C4-2B (cell line): ENCODE measurements around the gene CSMD2.

Experiments
- ZFX ChIP-seq: fragments of 450-650 bp; IDR thresholded peaks from 2 replicates; pipeline ENCODE4 v1.6.1; 2017
- TF ChIP-seq, protein P1 (sequence below): fragments of 450-650 bp; conservative IDR thresholded peaks from 2 replicates; pipeline ENCODE4 v1.5.1; 2017; ENCODE audit warnings: mild to moderate bottlenecking

DNA sequence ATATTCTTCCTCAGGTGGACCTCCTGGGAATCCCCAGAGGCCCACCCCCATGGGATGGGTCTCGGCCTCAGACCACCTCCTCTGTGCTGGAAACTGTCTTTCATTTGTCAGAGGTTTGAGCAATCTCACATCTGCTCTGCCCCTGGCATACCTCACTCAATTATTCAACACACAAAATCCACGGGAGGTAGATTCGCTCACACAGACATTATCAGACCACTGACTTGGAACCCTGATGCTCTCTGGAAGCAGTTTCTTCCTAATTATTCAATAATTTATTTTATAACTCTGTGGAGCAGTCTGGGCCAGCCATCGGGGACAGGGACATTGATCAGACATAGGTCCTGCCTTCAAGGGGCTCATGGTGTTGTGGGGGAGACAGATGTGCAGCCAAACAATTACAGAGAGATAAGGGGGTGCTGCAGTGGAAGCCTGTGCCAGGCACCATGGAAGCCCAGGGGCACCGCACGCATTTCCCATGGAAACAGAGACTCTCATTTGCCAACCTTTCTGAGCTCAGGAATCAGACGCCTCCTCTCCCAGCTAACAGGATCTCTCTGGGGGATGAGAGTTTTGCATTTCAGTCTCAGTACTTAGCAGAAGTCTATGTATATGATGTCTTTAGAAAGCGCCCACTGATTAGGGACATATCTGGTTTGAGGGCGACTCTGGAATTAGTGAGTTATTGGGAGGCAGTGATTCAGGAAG, 204.7 kb downstream of the CSMD2 start:
- TF ChIP-seq, protein P1, sequence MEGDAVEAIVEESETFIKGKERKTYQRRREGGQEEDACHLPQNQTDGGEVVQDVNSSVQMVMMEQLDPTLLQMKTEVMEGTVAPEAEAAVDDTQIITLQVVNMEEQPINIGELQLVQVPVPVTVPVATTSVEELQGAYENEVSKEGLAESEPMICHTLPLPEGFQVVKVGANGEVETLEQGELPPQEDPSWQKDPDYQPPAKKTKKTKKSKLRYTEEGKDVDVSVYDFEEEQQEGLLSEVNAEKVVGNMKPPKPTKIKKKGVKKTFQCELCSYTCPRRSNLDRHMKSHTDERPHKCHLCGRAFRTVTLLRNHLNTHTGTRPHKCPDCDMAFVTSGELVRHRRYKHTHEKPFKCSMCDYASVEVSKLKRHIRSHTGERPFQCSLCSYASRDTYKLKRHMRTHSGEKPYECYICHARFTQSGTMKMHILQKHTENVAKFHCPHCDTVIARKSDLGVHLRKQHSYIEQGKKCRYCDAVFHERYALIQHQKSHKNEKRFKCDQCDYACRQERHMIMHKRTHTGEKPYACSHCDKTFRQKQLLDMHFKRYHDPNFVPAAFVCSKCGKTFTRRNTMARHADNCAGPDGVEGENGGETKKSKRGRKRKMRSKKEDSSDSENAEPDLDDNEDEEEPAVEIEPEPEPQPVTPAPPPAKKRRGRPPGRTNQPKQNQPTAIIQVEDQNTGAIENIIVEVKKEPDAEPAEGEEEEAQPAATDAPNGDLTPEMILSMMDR, result no peak
- TF ChIP-seq ZFX, result no peak
